GM21360 (cell line): ENCODE results near the gene TMEM163.
"Not testable (repeated sequence)": the region's sequence is repeated elsewhere in the genome, so short reads cannot be mapped to it uniquely, and the experiment has no call there.

Experiments used
- ATAC-seq: cut with Tn5 transposase; IDR thresholded peaks from one replicate; pipeline ENCODE4 v1.9.1; 2021; ENCODE audit warnings: mild to moderate bottlenecking, moderate library complexity; ENCODE audit not compliant: unreplicated experiment

TMEM163 gene

GRCh38 chr2:134623046-134623445 lies 95.8 kb downstream of the TMEM163 start:
- no peak for ATAC-seq

GRCh38 chr2:134621939-134622705 lies 96.7 kb downstream of the TMEM163 start:
- ATAC-seq, result no peak

- ATAC-seq, result no peak
Measured at GRCh38 chr2:134619250-134619649, 99.5 kb downstream of the TMEM163 start.

- not testable (repeated sequence) for ATAC-seq
Measured at GRCh38 chr2:134615480-134615879, 103.3 kb downstream of the TMEM163 start.

GRCh38 chr2:134611316-134611715 lies 107.5 kb downstream of the TMEM163 start:
- no peak for ATAC-seq

GRCh38 chr2:134610871-134611270 lies 107.9 kb downstream of the TMEM163 start:
- ATAC-seq, result no peak

GRCh38 chr2:134609924-134610513 lies 108.8 kb downstream of the TMEM163 start:
- no peak for ATAC-seq

- no peak for ATAC-seq
Measured at GRCh38 chr2:134603966-134604365, 114.8 kb downstream of the TMEM163 start.

GRCh38 chr2:134602666-134603065 lies 116.1 kb downstream of the TMEM163 start:
- no peak for ATAC-seq

- ATAC-seq, result no peak
Measured at GRCh38 chr2:134601264-134601663, 117.5 kb downstream of the TMEM163 start.

- no peak for ATAC-seq
Measured at GRCh38 chr2:134600208-134600607, 118.6 kb downstream of the TMEM163 start.

- ATAC-seq, result no peak
Measured at GRCh38 chr2:134599236-134599635, 119.6 kb downstream of the TMEM163 start.

- ATAC-seq, result no peak
Measured at GRCh38 chr2:134594399-134594798, 124.4 kb downstream of the TMEM163 start.

GRCh38 chr2:134593519-134593918 lies 125.3 kb downstream of the TMEM163 start:
- no peak for ATAC-seq

GRCh38 chr2:134592377-134592776 lies 126.4 kb downstream of the TMEM163 start:
- ATAC-seq, result no peak

- ATAC-seq, result no peak
Measured at GRCh38 chr2:134591526-134591925, 127.3 kb downstream of the TMEM163 start.

GRCh38 chr2:134590679-134591078 lies 128.1 kb downstream of the TMEM163 start:
- no peak for ATAC-seq

GRCh38 chr2:134589171-134590083 lies 129.4 kb downstream of the TMEM163 start:
- not testable (repeated sequence) for ATAC-seq

- ATAC-seq, result no peak
Measured at GRCh38 chr2:134588556-134588955, 130.2 kb downstream of the TMEM163 start.

- ATAC-seq, result no peak
Measured at GRCh38 chr2:134586326-134586965, 132.4 kb downstream of the TMEM163 start.

- no peak for ATAC-seq
Measured at GRCh38 chr2:134583997-134584520, 134.7 kb downstream of the TMEM163 start.
